ENCODE results near the gene MICOS13.

- TF ChIP-seq, protein P1, sequence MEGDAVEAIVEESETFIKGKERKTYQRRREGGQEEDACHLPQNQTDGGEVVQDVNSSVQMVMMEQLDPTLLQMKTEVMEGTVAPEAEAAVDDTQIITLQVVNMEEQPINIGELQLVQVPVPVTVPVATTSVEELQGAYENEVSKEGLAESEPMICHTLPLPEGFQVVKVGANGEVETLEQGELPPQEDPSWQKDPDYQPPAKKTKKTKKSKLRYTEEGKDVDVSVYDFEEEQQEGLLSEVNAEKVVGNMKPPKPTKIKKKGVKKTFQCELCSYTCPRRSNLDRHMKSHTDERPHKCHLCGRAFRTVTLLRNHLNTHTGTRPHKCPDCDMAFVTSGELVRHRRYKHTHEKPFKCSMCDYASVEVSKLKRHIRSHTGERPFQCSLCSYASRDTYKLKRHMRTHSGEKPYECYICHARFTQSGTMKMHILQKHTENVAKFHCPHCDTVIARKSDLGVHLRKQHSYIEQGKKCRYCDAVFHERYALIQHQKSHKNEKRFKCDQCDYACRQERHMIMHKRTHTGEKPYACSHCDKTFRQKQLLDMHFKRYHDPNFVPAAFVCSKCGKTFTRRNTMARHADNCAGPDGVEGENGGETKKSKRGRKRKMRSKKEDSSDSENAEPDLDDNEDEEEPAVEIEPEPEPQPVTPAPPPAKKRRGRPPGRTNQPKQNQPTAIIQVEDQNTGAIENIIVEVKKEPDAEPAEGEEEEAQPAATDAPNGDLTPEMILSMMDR (IDR thresholded peaks at IDR 0.05) = no peak
- TF ChIP-seq HMGA2 (CRISPR knock-in tag; IDR thresholded peaks at IDR 0.05) (no peak), NR2C2 (CRISPR knock-in tag; IDR thresholded peaks at IDR 0.05) (no peak), TEAD4 (CRISPR knock-in tag; IDR thresholded peaks at IDR 0.05) (no peak)
Observed at GRCh38 chr19:5698635-5699422, 18.5 kb upstream of the MICOS13 start.
